Esophagus squamous epithelium (tissue), 5 donors: ENCODE measurements around the gene ADAM12. TPM values are rescaled to one million over a fixed set of nuclear protein-coding genes. Genes with fewer than 3 reads are reported as not detected.

ENCODE experiments used
- DNase-seq: peaks from one replicate; lab custom pipeline; 2025; lab: John Stamatoyannopoulos, UW
- H3K27ac ChIP-seq, 4 donors: fragments of 200-600 bp; sonication (generic); one replicate each; pipeline ENCODE4 v1.5.1; 2016 to 2019; ENCODE audit warnings: mild to moderate bottlenecking in 1 of 4
- H3K27me3 ChIP-seq, 4 donors: fragments of 200-600 bp; sonication (generic); 1 replicate in 3 of 4; 2 replicates in 1 of 4; pipeline versions ENCODE4 v1.5.1 to v1.6.0; 2017 to 2021; ENCODE audit warnings: antibody characterized with exemption in 1 of 4
- H3K36me3 ChIP-seq, 3 donors: fragments of 200-600 bp; sonication (generic); one replicate each; pipeline ENCODE4 v1.5.1; 2016 to 2019
- H3K4me1 ChIP-seq, 3 donors: fragments of 200-600 bp; sonication (generic); one replicate each; pipeline ENCODE4 v1.5.1; 2017 to 2019
- H3K4me3 ChIP-seq, 4 donors: fragments of 200-600 bp; sonication (generic); 1 replicate in 3 of 4; 2 replicates in 1 of 4; pipeline ENCODE4 v1.5.1; 2016 to 2019; ENCODE audit warnings: mild to moderate bottlenecking in 2 of 4, moderate library complexity in 1 of 4
- H3K9me3 ChIP-seq, 3 donors: fragments of 200-600 bp; sonication (generic); one replicate each; pipeline ENCODE4 v1.5.1; 2016 to 2019
- POLR2A ChIP-seq, 4 donors: fragments of 450-650 bp; IDR thresholded peaks; one replicate each; pipeline ENCODE4 v1.6.1; 2017; ENCODE audit warnings: antibody characterized with exemption in 4 of 4, mild to moderate bottlenecking in 4 of 4, moderate library complexity in 3 of 4
- WGBS, 2 donors: methylation state at CpG; one replicate each; pipeline ENCODE4 v1.1.5; 2018; 5-methylcytosine and 5-hydroxymethylcytosine counted together
- intact Hi-C: fragments of 100-400 bp; cut with DNase I; formaldehyde crosslinking; loops from one replicate; pipeline ENCODE4 v1.15.0; 2022
- total RNA-seq, 4 donors: library from RNA; depleted of rRNA; stranded (reverse); fragments of >200 nt; gene quantifications; one replicate each; pipeline ENCODE4 v1.1.0, GENCODE V29; 2016
- TF ChIP-seq, protein P1 (sequence below), 6 experiments: fragments of 450-650 bp in 4 of 6; fragments of 200-600 bp in 2 of 6; sonication (generic) in 2 of 6; IDR thresholded peaks; one replicate each; pipeline ENCODE4 v1.5.1; 2016 to 2019; ENCODE audit warnings: antibody characterized with exemption in 6 of 6, mild to moderate bottlenecking in 4 of 6, moderate library complexity in 4 of 6
- donor health status: DM: yes; HTN: yes; CAD: no.

ADAM12 gene
- total RNA-seq, 4 donors from 2014 or later: 0.57 to 1.1 (median 0.76) TPM; not detected in 1

DNA sequence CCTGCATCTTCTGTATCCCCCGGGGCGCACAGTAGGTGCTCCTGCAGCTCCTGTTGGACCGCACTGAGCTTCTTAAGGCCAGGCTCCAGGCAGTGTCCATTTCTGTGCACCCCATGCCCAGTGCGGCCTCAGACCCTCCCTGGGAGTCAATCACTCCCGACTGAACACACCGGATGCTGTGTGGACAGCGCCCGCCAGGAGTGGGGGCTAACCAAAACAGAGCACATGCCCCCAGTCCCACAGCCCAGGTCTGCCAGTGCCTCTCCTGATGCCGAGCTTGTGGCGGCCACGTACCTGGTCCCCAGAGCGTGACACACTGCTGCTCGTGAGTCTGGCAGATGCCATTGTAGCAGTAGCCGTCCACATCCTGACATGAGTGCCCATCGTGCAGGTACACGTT, 323.8 kb downstream of the ADAM12 start:
- intact Hi-C loops: no loop called here
- no peaks in the 10 kb centered on the region for H3K36me3 ChIP-seq
- no peak overlapping the region for H3K4me3 ChIP-seq
- no peak overlapping the region for H3K27ac ChIP-seq
- peaks cover 0 to 20% (median 2%) of the 10 kb centered on the region in 3 donors for H3K4me1 ChIP-seq
- no peak for DNase-seq
- TF ChIP-seq, protein P1, sequence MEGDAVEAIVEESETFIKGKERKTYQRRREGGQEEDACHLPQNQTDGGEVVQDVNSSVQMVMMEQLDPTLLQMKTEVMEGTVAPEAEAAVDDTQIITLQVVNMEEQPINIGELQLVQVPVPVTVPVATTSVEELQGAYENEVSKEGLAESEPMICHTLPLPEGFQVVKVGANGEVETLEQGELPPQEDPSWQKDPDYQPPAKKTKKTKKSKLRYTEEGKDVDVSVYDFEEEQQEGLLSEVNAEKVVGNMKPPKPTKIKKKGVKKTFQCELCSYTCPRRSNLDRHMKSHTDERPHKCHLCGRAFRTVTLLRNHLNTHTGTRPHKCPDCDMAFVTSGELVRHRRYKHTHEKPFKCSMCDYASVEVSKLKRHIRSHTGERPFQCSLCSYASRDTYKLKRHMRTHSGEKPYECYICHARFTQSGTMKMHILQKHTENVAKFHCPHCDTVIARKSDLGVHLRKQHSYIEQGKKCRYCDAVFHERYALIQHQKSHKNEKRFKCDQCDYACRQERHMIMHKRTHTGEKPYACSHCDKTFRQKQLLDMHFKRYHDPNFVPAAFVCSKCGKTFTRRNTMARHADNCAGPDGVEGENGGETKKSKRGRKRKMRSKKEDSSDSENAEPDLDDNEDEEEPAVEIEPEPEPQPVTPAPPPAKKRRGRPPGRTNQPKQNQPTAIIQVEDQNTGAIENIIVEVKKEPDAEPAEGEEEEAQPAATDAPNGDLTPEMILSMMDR (IDR thresholded peaks at IDR 0.05): no peak
- TF ChIP-seq POLR2A (IDR thresholded peaks at IDR 0.05): no peak
- WGBS, 2 donors: 75% methylated on average over 6 of the region's 16 CpGs; no CpG with 5 or more reads in 1 of the 2 donors
- peaks cover 0 to 12% (median 0%) of the 10 kb centered on the region in 4 donors for H3K27me3 ChIP-seq
- no peaks in the 10 kb centered on the region for H3K9me3 ChIP-seq

GRCh38 chr10:126063353-126063791, 324.9 kb downstream of the ADAM12 start:
- 61 to 67% methylated on average over 6 of the region's 6 CpGs for WGBS, 2 donors
- no peaks in the 10 kb centered on the region for H3K9me3 ChIP-seq
- intact Hi-C loops: no loop called here
- TF ChIP-seq POLR2A (IDR thresholded peaks at IDR 0.05): no peak
- TF ChIP-seq, protein P1 (IDR thresholded peaks at IDR 0.05): no peak
- peaks cover 0 to 20% (median 2%) of the 10 kb centered on the region in 3 donors for H3K4me1 ChIP-seq
- no peak overlapping the region for H3K27ac ChIP-seq
- H3K36me3 ChIP-seq: no peaks in the 10 kb centered on the region
- DNase-seq: no peak
- no peak overlapping the region for H3K4me3 ChIP-seq
- peaks cover 0 to 16% (median 0%) of the 10 kb centered on the region in 4 donors for H3K27me3 ChIP-seq

- intact Hi-C loops: no loop called here
These were observed 325.9 kb downstream of the ADAM12 start for GRCh38 chr10:126062131-126063032.

GRCh38 chr10:126061526-126061925, 326.8 kb downstream of the ADAM12 start:
- Histone ChIP-seq H3K4me1 (peaks cover 0 to 20% (median 2%) of the 10 kb centered on the region in 3 donors), H3K27me3 (peaks cover 0 to 26% (median 0%) of the 10 kb centered on the region in 4 donors), H3K9me3 (no peaks in the 10 kb centered on the region), H3K36me3 (no peaks in the 10 kb centered on the region), H3K4me3 (no peak overlapping the region), H3K27ac (peak overlapping the region in 1 of 4 donors; percentile 26)
- no peak for TF ChIP-seq POLR2A (IDR thresholded peaks at IDR 0.05)
- TF ChIP-seq, protein P1 (IDR thresholded peaks at IDR 0.05): no peak
- no peak for DNase-seq
- intact Hi-C loops: no loop called here
- WGBS, 2 donors: 66 to 76% methylated on average over 3 of the region's 3 CpGs

More at GRCh38 chr10:126062131-126063032, 325.9 kb downstream of the ADAM12 start:
- Histone ChIP-seq H3K4me3 (no peak overlapping the region), H3K27ac (peak overlapping the region in 3 of 4 donors; percentile 23 to 56 (median 49)), H3K27me3 (peaks cover 0 to 26% (median 0%) of the 10 kb centered on the region in 4 donors), H3K4me1 (peaks cover 0 to 20% (median 2%) of the 10 kb centered on the region in 3 donors), H3K9me3 (no peaks in the 10 kb centered on the region), H3K36me3 (no peaks in the 10 kb centered on the region)
- WGBS, 2 donors: 39 to 51% methylated on average over 3 to 8 of the region's 11 CpGs
- no peak for DNase-seq
- no peak for TF ChIP-seq POLR2A (IDR thresholded peaks at IDR 0.05)
- TF ChIP-seq, protein P1 (IDR thresholded peaks at IDR 0.05): no peak
